Tibial nerve (tissue), 4 donors: Measurements from ENCODE around the gene KCNC2.

Source experiments
- EP300 ChIP-seq, 2 donors: sonication (generic); formaldehyde crosslinking; IDR thresholded peaks; one replicate each; pipeline ENCODE4 v1.6.1; 2017; ENCODE audit warnings: antibody characterized with exemption in 2 of 2, mild to moderate bottlenecking in 1 of 2
- POLR2A ChIP-seq, 2 donors: fragments of 450-650 bp; IDR thresholded peaks; one replicate each; pipeline ENCODE4 v1.6.1; 2017; ENCODE audit warnings: antibody characterized with exemption in 2 of 2, mild to moderate bottlenecking in 2 of 2, moderate library complexity in 2 of 2
- TF ChIP-seq, protein P1 (sequence below), 5 experiments: fragments of 200-600 bp in 3 of 5; fragments of 450-650 bp in 2 of 5; sonication (generic) in 3 of 5; IDR thresholded peaks; one replicate each; pipeline ENCODE4 v1.5.1; 2016 to 2019; ENCODE audit warnings: antibody characterized with exemption in 5 of 5, mild to moderate bottlenecking in 3 of 5, moderate library complexity in 2 of 5

DNA sequence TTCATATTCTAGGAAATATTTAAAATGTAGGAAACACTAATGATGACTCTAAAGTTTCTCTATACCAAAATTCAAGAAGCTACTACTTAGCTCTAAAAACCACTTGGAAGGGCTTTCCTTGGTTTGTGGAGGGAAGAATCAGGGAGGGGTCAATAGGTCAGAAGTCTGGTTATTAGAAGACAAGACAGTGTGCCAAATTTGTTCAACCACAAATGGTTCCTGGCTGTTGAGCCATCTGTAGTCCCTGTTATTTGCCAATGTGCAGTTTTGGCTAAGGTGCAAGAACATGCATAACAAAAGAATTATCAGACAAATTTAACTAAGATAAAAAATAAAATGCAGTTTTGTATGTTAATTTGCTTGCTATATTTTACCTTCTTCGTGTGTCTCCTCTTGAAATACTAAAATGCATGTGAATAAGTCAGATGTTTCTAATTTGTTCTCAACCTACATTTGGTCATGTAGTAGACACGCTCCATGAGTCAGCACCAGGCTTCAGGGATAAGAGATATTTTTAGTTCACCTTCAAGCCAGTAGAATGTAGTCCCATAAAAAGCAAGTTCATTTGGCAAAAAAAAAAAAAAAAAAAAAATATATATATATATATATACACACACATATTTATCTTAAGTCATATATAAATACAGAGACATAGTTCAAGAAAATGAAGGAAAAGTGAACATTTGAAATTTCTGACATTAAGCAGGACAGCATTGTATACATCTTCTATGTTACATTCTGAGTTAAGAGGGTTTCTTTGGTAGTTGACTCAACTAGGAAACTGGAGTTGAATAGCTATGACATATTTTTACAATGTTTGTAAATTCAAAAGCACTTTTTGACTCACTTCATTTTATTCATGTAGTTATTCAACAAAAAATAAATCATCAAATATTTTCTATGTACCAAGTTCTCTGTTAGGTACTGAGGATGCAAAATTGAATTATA lies 123.3 kb downstream of the KCNC2 start:
- TF ChIP-seq, protein P1, sequence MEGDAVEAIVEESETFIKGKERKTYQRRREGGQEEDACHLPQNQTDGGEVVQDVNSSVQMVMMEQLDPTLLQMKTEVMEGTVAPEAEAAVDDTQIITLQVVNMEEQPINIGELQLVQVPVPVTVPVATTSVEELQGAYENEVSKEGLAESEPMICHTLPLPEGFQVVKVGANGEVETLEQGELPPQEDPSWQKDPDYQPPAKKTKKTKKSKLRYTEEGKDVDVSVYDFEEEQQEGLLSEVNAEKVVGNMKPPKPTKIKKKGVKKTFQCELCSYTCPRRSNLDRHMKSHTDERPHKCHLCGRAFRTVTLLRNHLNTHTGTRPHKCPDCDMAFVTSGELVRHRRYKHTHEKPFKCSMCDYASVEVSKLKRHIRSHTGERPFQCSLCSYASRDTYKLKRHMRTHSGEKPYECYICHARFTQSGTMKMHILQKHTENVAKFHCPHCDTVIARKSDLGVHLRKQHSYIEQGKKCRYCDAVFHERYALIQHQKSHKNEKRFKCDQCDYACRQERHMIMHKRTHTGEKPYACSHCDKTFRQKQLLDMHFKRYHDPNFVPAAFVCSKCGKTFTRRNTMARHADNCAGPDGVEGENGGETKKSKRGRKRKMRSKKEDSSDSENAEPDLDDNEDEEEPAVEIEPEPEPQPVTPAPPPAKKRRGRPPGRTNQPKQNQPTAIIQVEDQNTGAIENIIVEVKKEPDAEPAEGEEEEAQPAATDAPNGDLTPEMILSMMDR (IDR thresholded peaks at IDR 0.05) = no peak
- TF ChIP-seq EP300 (IDR thresholded peaks at IDR 0.05) (no peak), POLR2A (IDR thresholded peaks at IDR 0.05) (no peak)
